Calu3 (cell line): ENCODE measurements around the gene SIGLEC1. TPM values are rescaled to one million over a fixed set of nuclear protein-coding genes. Genes with fewer than 3 reads are reported as not detected.

ENCODE experiments used
- BruUV-seq: library from RNA; stranded (reverse); fragments of 400-500 nt; replicated peaks from 2 replicates; lab custom pipeline; 2021; lab: Mats Ljungman, UMichigan
- CTCF ChIA-PET: fragments of 300-600 bp; sonication (Branson Sonifier 250); formaldehyde crosslinking; loops from one replicate; lab custom pipeline; 2022; ENCODE audit warnings: antibody characterized with exemption; lab: Charles Lee
- DNase-seq: peaks from one replicate; pipeline ENCODE4 v3.0.0; 2022
- H3K27ac Mint-ChIP-seq: one replicate; pipeline ENCODE4 v1.8.0; 2022; ENCODE audit warnings: mixed read lengths; ENCODE audit not compliant: unreplicated experiment
- H3K27me3 Mint-ChIP-seq: one replicate; pipeline ENCODE4 v1.8.0; 2022; ENCODE audit warnings: mixed read lengths; ENCODE audit not compliant: unreplicated experiment
- H3K36me3 Mint-ChIP-seq: one replicate; pipeline ENCODE4 v1.8.0; 2022; ENCODE audit warnings: mild to moderate bottlenecking, moderate library complexity, mixed read lengths; ENCODE audit not compliant: insufficient read depth, unreplicated experiment
- H3K4me1 Mint-ChIP-seq: one replicate; pipeline ENCODE4 v1.8.0; 2022; ENCODE audit warnings: mild to moderate bottlenecking, low read depth, mixed read lengths; ENCODE audit not compliant: unreplicated experiment
- H3K4me3 Mint-ChIP-seq: one replicate; pipeline ENCODE4 v1.8.0; 2022; ENCODE audit warnings: mild to moderate bottlenecking, low read depth, moderate library complexity, mixed read lengths; ENCODE audit not compliant: unreplicated experiment
- H3K9me3 Mint-ChIP-seq: one replicate; pipeline ENCODE4 v1.8.0; 2022; ENCODE audit warnings: low read depth, mixed read lengths; ENCODE audit not compliant: unreplicated experiment
- intact Hi-C: fragments of 100-400 bp; cut with micrococcal nuclease; formaldehyde crosslinking; loops from one replicate; pipeline ENCODE4 v1.10.0; 2022; ENCODE audit not compliant: unreplicated experiment
- total RNA-seq: library from RNA; stranded (reverse); gene quantifications from 2 replicates; pipeline ENCODE4 v1.2.3, GENCODE V29; 2022
- TF ChIP-seq, protein P1 (sequence below): fragments of 200-600 bp; IDR thresholded peaks from one replicate; pipeline ENCODE4 v1.8.0; 2022; ENCODE audit warnings: antibody characterized with exemption; ENCODE audit not compliant: unreplicated experiment

The SIGLEC1 gene
- total RNA-seq, 1 experiment from 2014 or later: not detected

DNA sequence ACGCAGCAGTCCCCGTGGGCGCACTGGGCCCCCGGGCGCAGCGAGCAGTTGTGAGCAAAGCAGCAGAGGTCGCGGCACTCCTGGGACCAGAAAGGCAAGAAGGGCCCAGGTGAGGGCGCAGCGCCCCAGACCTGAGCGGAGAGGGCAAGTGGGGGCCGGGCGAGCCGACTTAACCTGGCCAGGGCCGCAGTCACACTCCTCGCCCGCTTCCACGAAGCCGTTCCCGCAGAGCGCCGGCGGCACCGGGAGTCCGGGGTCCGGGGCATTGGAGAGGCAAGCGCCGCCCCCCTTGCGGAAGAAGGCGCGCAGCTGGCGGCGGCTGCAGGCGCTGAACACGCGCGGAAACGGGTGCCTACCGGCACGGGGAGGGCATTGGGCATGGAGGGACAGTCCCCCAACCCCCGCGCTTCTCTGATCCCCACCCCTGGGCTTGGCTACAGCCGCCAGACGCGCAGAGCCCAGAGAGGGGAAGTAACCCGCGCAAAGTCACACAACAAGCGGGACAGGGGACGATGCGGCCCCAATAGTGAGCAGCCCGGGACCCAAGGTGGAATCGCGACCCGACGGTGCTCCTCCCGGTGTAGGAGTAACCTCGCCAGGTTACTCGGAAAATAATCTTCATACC, 39.7 kb downstream of the SIGLEC1 start:
- CTCF ChIA-PET: no interaction called here
- DNase-seq: no peak
- H3K9me3 Mint-ChIP-seq: no peaks in the 10 kb centered on the region
- no peak overlapping the region for H3K4me3 Mint-ChIP-seq
- no peaks in the 10 kb centered on the region for H3K36me3 Mint-ChIP-seq
- H3K4me1 Mint-ChIP-seq: no peaks in the 10 kb centered on the region
- TF ChIP-seq, protein P1, sequence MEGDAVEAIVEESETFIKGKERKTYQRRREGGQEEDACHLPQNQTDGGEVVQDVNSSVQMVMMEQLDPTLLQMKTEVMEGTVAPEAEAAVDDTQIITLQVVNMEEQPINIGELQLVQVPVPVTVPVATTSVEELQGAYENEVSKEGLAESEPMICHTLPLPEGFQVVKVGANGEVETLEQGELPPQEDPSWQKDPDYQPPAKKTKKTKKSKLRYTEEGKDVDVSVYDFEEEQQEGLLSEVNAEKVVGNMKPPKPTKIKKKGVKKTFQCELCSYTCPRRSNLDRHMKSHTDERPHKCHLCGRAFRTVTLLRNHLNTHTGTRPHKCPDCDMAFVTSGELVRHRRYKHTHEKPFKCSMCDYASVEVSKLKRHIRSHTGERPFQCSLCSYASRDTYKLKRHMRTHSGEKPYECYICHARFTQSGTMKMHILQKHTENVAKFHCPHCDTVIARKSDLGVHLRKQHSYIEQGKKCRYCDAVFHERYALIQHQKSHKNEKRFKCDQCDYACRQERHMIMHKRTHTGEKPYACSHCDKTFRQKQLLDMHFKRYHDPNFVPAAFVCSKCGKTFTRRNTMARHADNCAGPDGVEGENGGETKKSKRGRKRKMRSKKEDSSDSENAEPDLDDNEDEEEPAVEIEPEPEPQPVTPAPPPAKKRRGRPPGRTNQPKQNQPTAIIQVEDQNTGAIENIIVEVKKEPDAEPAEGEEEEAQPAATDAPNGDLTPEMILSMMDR: no peak
- BruUV-seq: no TSS peak
- H3K27me3 Mint-ChIP-seq: peaks cover 82% of the 10 kb centered on the region
- H3K27ac Mint-ChIP-seq: no peak overlapping the region
- intact Hi-C loops: no loop called here

DNA sequence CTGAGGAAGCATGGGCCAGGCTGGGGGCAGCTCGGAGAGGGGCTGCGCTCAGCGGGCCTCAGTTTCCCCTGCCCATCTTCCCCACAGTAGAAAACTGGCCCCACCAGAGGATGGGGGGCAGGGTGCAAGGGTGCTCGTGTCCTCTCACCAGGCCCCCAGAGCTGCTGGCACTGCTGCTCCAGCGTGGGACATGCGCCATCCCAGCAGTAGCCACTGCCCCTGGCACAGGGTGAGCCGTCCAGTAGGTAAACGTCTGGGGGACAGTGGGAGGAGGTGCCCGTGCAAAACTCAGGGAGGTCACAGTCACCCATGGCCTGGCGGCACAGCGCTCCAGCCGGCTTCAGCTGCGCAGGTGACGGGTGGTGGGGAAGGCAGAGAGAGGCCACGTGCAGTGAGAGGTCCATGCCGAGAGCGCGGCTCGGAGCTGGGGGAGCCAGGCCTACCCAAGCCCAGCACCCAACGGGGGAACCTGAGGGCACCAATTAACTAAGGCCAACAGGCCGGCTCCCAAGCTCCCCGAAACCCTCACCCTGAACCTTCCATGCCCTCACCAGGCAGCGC, 40.3 kb downstream of the SIGLEC1 start:
- H3K27me3 Mint-ChIP-seq: peaks cover 76% of the 10 kb centered on the region

DNA sequence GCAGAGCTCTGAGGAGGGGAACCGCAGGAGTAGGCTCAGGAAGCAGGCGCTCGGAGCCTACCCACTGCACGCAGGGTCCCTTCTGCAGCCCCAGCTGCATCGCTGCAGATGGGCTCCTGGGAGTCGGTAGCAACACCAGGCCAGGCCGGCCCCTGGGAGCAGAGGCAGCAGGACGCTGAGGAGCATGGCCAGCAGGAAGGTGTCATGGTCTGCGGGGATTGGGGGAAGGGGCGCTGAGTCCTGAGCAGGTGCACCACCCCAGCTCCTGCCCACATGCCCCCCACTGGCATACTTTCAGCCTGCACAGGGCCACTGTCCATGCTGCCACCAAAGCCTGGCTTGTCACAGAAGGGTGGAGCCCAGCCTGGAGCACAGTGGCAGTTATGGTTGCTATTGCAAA, 41.5 kb downstream of the SIGLEC1 start:
- H3K27ac Mint-ChIP-seq: no peak overlapping the region
- H3K36me3 Mint-ChIP-seq: no peaks in the 10 kb centered on the region
- intact Hi-C loops: no loop called here
- no peaks in the 10 kb centered on the region for H3K9me3 Mint-ChIP-seq
- no peak for DNase-seq
- H3K4me1 Mint-ChIP-seq: no peaks in the 10 kb centered on the region
- H3K4me3 Mint-ChIP-seq: no peak overlapping the region
- peaks cover 64% of the 10 kb centered on the region for H3K27me3 Mint-ChIP-seq
- CTCF ChIA-PET: no interaction called here
- BruUV-seq: no TSS peak
- TF ChIP-seq, protein P1: no peak

More for the DNA sequence above, 40.3 kb downstream of the SIGLEC1 start:
- TF ChIP-seq, protein P1: no peak
- intact Hi-C loops: no loop called here
- no peak overlapping the region for H3K27ac Mint-ChIP-seq
- no peak for DNase-seq
- H3K36me3 Mint-ChIP-seq: no peaks in the 10 kb centered on the region
- no peaks in the 10 kb centered on the region for H3K4me1 Mint-ChIP-seq
- CTCF ChIA-PET: no interaction called here
- H3K4me3 Mint-ChIP-seq: no peak overlapping the region
- no peaks in the 10 kb centered on the region for H3K9me3 Mint-ChIP-seq
- BruUV-seq: no TSS peak

DNA sequence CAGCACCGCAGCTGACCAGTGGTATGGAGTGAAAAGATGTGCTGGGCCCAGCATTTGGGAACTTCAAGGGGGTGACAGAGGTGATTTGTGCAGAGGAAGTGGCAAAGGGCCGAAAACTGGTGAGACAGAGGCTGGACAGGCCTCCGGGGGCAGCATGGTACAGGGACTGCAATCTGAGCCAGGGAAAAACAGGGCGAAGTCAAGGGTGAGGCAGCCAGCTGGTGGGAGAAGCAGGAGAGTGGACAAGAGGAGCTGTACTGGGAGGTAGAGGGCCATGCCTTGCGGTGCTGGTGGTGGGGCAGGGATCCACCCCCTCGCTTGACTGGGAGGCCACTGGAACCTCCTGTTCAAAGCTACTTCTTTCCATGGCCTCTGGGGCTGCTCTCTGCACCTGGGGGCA, 41.9 kb downstream of the SIGLEC1 start:
- TF ChIP-seq, protein P1: no peak
- Mint-ChIP-seq H3K27ac (no peak overlapping the region), H3K36me3 (no peaks in the 10 kb centered on the region), H3K4me1 (no peaks in the 10 kb centered on the region), H3K4me3 (no peak overlapping the region), H3K9me3 (no peaks in the 10 kb centered on the region), H3K27me3 (peaks cover 60% of the 10 kb centered on the region)
- BruUV-seq: no TSS peak
- CTCF ChIA-PET: no interaction called here
- peak; percentile 9 for DNase-seq
- intact Hi-C loops: no loop called here
